ENCODE results near the gene CPAMD8.

The CPAMD8 gene

DNA sequence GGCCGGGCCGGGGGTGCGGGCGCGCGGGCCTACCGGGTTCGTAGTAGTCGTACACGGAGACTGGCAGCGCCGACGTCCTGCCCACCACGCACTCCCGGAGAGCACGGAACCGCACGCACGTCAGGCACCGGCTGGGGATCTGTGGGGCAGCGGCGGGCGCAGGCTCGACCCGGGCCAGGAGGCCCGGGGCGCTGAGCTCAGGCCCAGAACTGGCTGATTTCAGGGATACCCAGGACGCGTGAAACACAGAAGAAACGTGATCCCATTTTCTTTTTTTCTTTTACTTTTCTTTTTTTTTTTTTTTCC is 128.8 kb downstream of the CPAMD8 start:
- Histone ChIP-seq H3K27ac (peak overlapping the region; percentile 51 to 82), H3K4me3 (peak overlapping the region; percentile 76)
- no peak for DNase-seq (ENCODE audit: low spot score)
- TF ChIP-seq, protein P1, sequence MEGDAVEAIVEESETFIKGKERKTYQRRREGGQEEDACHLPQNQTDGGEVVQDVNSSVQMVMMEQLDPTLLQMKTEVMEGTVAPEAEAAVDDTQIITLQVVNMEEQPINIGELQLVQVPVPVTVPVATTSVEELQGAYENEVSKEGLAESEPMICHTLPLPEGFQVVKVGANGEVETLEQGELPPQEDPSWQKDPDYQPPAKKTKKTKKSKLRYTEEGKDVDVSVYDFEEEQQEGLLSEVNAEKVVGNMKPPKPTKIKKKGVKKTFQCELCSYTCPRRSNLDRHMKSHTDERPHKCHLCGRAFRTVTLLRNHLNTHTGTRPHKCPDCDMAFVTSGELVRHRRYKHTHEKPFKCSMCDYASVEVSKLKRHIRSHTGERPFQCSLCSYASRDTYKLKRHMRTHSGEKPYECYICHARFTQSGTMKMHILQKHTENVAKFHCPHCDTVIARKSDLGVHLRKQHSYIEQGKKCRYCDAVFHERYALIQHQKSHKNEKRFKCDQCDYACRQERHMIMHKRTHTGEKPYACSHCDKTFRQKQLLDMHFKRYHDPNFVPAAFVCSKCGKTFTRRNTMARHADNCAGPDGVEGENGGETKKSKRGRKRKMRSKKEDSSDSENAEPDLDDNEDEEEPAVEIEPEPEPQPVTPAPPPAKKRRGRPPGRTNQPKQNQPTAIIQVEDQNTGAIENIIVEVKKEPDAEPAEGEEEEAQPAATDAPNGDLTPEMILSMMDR (IDR thresholded peaks at IDR 0.05) = no peak

DNA sequence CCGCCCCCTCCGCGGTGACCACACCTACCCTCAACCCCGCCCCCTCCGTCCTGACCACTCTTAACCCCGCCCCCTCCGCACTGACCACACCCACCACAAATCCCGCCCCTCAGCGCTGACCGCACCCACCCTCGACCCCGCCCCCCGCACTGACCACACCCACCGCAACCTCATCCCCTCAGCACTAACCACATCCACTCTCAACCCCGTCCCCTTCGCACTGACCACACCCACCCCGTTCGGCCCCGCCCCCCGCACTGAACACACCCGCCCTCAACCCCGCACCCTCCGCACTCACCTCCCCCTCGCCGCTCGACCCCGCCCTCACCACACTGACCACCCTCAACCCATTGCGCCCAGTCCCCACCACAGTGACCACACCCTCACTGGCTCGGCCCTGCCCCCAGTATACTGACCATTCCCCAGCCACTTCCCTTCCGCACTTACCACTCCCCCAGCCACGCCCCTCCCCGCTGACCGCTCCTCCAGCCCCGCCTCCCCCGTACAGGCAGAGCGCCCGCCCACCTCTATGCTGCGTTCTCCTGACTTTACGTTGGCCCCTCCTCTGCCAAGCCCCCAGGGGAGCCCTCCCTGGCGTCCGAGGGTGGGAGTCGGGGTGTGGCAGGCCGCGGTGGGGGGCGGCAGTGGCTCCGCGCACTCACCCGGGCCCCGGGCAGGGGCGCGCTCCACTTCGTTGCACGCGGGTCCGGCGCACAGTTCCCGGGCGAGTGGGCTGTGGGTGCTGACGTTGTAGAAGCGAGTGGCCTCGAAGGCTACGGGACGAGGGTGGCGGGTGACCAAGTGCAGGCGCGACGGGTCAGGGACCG is 129.4 kb downstream of the CPAMD8 start:
- TF ChIP-seq, protein P1 (IDR thresholded peaks at IDR 0.05) = no peak
- DNase-seq (ENCODE audit: low spot score) = peak; percentile 92
- H3K27ac ChIP-seq = peak overlapping the region; percentile 51 to 82
- H3K4me3 ChIP-seq = peak overlapping the region; percentile 76

DNA sequence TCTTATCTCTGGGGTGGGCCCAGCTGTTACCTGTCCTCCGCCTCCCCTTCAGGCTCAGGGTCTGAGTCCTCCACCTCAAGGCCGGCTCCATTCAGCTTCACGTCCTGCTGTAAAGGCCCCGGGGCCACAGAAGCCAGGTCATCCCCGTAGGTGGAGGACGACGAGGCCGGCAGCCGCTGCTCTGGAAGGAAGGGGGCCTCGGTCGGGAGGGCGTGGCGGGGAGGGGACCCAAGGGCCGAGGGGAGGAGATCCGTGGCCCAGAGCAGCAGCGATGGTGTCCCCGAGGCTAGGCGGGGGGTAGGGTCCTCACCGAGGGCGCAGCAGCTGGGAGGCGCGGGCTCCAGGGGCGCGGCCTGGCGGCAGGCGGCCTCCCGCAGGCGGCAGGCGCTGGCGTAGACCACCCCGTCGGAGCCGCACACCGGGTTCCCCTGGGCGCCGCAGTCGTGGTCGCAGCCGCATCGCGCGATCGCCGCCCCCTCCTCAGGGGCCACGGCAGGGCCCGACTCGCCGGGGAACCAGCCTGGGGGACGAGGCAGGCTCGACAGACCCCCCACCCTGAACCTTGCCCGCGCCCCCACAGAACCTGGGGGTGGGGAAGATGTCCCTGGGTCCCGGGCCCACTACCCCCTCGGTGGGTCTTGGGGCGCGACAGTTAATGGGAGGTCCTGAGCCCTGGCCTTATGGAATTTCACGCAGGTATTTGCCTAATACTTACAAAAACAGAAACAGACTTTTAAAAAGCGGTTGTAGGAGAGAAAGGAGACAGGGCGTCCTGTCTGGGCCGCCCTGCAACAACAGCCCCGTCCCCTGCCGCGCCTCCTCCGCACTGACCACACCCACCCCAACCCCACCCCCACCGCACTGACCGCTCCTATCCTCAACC is 130.2 kb downstream of the CPAMD8 start:
- TF ChIP-seq, protein P1 (IDR thresholded peaks at IDR 0.05) = no peak
- Histone ChIP-seq H3K4me3 (peak overlapping the region; percentile 76), H3K27ac (peak overlapping the region in 1 of 2 donors; percentile 64)
- DNase-seq (ENCODE audit: low spot score) = no peak

DNA sequence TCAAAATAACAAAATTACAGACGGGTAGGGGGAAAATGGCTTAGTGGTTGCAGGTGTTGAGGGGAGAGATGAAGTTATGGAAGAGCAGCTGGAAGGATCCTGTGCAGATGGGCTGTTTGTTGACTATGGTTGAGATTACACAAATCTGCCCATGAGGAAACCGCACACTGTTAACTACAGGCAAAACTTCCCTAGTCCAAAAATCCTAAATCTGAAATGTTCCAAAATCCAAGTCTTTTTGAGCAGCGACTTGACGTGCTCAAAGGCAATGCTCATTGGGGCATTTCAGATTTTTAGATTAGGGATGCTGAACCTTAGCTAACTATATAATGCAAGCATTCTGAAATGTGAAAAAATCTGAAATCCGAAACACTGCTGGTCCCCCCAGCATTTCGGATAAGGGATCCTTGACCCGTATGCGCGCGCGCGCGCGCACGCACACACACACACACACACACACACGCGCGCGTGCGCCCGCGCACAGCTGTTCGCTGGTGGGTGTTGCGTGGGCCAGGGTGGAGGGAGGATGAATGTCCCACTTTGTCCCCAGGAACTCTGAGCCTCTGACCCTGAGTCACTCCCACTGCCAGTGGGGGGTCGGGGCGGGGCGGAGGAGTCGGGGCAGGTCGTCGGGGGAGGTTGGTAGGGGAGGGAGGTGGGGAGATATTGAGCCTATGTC is 131.0 kb downstream of the CPAMD8 start:
- no peak for DNase-seq (ENCODE audit: low spot score)
- TF ChIP-seq, protein P1 (IDR thresholded peaks at IDR 0.05) = no peak
- H3K4me3 ChIP-seq = peak overlapping the region; percentile 76
- no peak overlapping the region for H3K27ac ChIP-seq

DNA sequence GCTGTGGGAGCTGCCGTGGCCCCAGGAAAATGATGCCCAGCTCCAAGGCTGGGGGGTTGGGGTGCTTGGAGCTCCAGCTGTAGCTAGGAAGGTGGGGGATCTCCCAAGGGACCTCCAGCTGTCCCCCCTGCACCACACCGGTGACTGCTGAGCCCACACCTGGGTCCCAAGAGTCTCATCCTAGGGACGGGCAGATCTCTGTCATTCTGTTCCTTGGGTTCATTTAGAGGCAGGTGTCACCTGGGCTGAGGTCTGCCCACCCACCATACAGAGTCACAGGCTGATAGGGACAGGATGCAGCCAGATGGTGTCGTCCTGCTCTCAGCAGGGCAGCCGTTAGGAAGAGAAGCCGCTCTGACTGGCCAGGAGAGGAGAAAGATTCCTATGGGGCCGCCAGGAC is 132.5 kb downstream of the CPAMD8 start:
- TF ChIP-seq, protein P1 (IDR thresholded peaks at IDR 0.05) = no peak
- Histone ChIP-seq H3K27ac (no peak overlapping the region), H3K4me3 (no peak overlapping the region)
- DNase-seq (ENCODE audit: low spot score) = no peak

DNA sequence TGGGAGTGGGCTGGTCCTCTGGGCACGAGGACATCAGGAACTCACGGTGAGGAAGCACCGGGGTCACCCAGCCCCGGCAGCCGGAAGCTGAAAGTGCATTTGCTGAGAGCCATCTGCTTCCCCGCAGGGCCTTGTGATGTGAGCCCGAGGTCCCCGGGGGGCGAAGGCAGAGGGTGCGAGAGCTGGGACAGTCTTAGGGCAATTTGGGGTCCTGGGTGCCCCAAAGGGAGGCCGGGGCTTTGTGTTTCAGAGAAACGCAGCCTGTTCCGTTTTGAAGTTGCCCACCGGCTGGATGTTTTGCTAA is 133.0 kb downstream of the CPAMD8 start:
- DNase-seq (ENCODE audit: low spot score) = no peak
- Histone ChIP-seq H3K4me3 (no peak overlapping the region), H3K27ac (no peak overlapping the region)
- TF ChIP-seq, protein P1 (IDR thresholded peaks at IDR 0.05) = no peak
